AG09319 (cell line): ENCODE results near the gene ASPSCR1.

Experiments used
- DNase-seq: peaks from one replicate; pipeline ENCODE4 v3.0.0-alpha.2; 2010; ENCODE audit warnings: low read depth; ENCODE audit errors: extremely low read depth
- CTCF ChIP-seq: IDR thresholded peaks from 2 replicates; pipeline ENCODE4 v1.5.1; 2011; ENCODE audit warnings: low read depth, mild to moderate bottlenecking, inconsistent platforms, low read length, moderate library complexity

ASPSCR1 gene

GRCh38 chr17:81931189-81931556, 46.3 kb upstream of the ASPSCR1 start:
- DNase-seq: no peak

GRCh38 chr17:81931557-81932332, 45.7 kb upstream of the ASPSCR1 start:
- TF ChIP-seq CTCF: no peak
- no peak for DNase-seq

More at GRCh38 chr17:81931189-81931556, 46.3 kb upstream of the ASPSCR1 start:
- no peak for TF ChIP-seq CTCF

GRCh38 chr17:81932333-81932983, 45.0 kb upstream of the ASPSCR1 start:
- TF ChIP-seq CTCF: no peak
- no peak for DNase-seq

- no peak for TF ChIP-seq CTCF
- DNase-seq: no peak
These were observed 44.2 kb upstream of the ASPSCR1 start for GRCh38 chr17:81933178-81933699.

GRCh38 chr17:81934098-81934757, 43.2 kb upstream of the ASPSCR1 start:
- TF ChIP-seq CTCF: no peak
- DNase-seq: no peak

- DNase-seq: no peak
- TF ChIP-seq CTCF: no peak
These were observed 42.4 kb upstream of the ASPSCR1 start for GRCh38 chr17:81934850-81935708.
